ENCODE measurements around the gene METRNL.

- TF ChIP-seq, protein P1, sequence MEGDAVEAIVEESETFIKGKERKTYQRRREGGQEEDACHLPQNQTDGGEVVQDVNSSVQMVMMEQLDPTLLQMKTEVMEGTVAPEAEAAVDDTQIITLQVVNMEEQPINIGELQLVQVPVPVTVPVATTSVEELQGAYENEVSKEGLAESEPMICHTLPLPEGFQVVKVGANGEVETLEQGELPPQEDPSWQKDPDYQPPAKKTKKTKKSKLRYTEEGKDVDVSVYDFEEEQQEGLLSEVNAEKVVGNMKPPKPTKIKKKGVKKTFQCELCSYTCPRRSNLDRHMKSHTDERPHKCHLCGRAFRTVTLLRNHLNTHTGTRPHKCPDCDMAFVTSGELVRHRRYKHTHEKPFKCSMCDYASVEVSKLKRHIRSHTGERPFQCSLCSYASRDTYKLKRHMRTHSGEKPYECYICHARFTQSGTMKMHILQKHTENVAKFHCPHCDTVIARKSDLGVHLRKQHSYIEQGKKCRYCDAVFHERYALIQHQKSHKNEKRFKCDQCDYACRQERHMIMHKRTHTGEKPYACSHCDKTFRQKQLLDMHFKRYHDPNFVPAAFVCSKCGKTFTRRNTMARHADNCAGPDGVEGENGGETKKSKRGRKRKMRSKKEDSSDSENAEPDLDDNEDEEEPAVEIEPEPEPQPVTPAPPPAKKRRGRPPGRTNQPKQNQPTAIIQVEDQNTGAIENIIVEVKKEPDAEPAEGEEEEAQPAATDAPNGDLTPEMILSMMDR (conservative IDR thresholded peaks at IDR 0.05), result no peak
- TF ChIP-seq EZH2 (IDR thresholded peaks at IDR 0.05; ENCODE audit: low read depth), result no peak
Observed at GRCh38 chr17:83103200-83103942, 24.0 kb downstream of the METRNL start.

All from PC-9 (cell line).